Measurements from ENCODE around the gene ANKRD11.

GRCh38 chr16:89448656-89449055 is 41.7 kb downstream of the ANKRD11 start:
- no peak for TF ChIP-seq MYC (IDR thresholded peaks at IDR 0.05; ENCODE audit: low read depth, low read length)
- no peak for TF ChIP-seq GATA2 (IDR thresholded peaks at IDR 0.05; ENCODE audit: insufficient read depth, insufficient read length, low read depth, low read length)
- no peak for TF ChIP-seq POLR2AphosphoS5 (IDR thresholded peaks at IDR 0.05; ENCODE audit: insufficient read depth, low read depth, low read length)
- no peak for TF ChIP-seq EZH2 (IDR thresholded peaks at IDR 0.05; ENCODE audit: borderline replicate concordance, low read depth, low read length, severe bottlenecking)
- TF ChIP-seq, protein P1, sequence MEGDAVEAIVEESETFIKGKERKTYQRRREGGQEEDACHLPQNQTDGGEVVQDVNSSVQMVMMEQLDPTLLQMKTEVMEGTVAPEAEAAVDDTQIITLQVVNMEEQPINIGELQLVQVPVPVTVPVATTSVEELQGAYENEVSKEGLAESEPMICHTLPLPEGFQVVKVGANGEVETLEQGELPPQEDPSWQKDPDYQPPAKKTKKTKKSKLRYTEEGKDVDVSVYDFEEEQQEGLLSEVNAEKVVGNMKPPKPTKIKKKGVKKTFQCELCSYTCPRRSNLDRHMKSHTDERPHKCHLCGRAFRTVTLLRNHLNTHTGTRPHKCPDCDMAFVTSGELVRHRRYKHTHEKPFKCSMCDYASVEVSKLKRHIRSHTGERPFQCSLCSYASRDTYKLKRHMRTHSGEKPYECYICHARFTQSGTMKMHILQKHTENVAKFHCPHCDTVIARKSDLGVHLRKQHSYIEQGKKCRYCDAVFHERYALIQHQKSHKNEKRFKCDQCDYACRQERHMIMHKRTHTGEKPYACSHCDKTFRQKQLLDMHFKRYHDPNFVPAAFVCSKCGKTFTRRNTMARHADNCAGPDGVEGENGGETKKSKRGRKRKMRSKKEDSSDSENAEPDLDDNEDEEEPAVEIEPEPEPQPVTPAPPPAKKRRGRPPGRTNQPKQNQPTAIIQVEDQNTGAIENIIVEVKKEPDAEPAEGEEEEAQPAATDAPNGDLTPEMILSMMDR (IDR thresholded peaks at IDR 0.05; ENCODE audit: extremely low read depth in 1 of 2, insufficient read depth in 1 of 2, low read depth in 1 of 2, low read length in 2 of 2), result no peak
- TF ChIP-seq POLR2A (IDR thresholded peaks at IDR 0.05; ENCODE audit: low read depth, low read length), result no peak
